ENCODE measurements around the gene TAF10.

GRCh38 chr11:6621711-6622211, 9.7 kb upstream of the TAF10 start:
- no peak for TF ChIP-seq CTCF (IDR thresholded peaks at IDR 0.05)
- TF ChIP-seq POLR2A (IDR thresholded peaks at IDR 0.05) = no peak
